Coronary artery (tissue), 2 donors: Measurements from ENCODE around the gene PROZ.

Experiments used
- DNase-seq: peaks from one replicate; pipeline ENCODE4 v3.0.0-alpha.2; 2017; ENCODE audit warnings: low spot score
- H3K27ac ChIP-seq, 2 donors: fragments of 200-600 bp; sonication (generic); one replicate each; pipeline ENCODE4 v1.5.1; 2016 to 2019
- H3K4me3 ChIP-seq: fragments of 200-600 bp; sonication (generic); 2 replicates; pipeline ENCODE4 v1.5.1; 2016; ENCODE audit warnings: mild to moderate bottlenecking, moderate library complexity
- CTCF ChIP-seq: fragments of 200-600 bp; sonication (generic); IDR thresholded peaks from one replicate; pipeline ENCODE4 v1.5.1; 2019; ENCODE audit warnings: antibody characterized with exemption

PROZ gene

GRCh38 chr13:113126265-113127150 lies 31.9 kb upstream of the PROZ start:
- Histone ChIP-seq H3K4me3 (no peak overlapping the region), H3K27ac (no peak overlapping the region)
- DNase-seq, result peak; percentile 53
- TF ChIP-seq CTCF, result no peak

GRCh38 chr13:113129480-113129879 lies 29.0 kb upstream of the PROZ start:
- DNase-seq, result peak; percentile 36
- peak overlapping the region; percentile 63 for H3K4me3 ChIP-seq
- TF ChIP-seq CTCF, result no peak
- H3K27ac ChIP-seq, result no peak overlapping the region

GRCh38 chr13:113129921-113130750 lies 28.3 kb upstream of the PROZ start:
- peak; percentile 64 for DNase-seq
- H3K4me3 ChIP-seq, result peak overlapping the region; percentile 63

GRCh38 chr13:113135281-113135760 lies 23.1 kb upstream of the PROZ start:
- Histone ChIP-seq H3K27ac (no peak overlapping the region), H3K4me3 (no peak overlapping the region)
- DNase-seq, result peak; percentile 8
- no peak for TF ChIP-seq CTCF

More at GRCh38 chr13:113129921-113130750, 28.3 kb upstream of the PROZ start:
- TF ChIP-seq CTCF, result no peak
- H3K27ac ChIP-seq, result no peak overlapping the region

- Histone ChIP-seq H3K27ac (no peak overlapping the region), H3K4me3 (no peak overlapping the region)
- peak; percentile 14 for DNase-seq
These were observed 20.7 kb upstream of the PROZ start for GRCh38 chr13:113137691-113138298.

More at GRCh38 chr13:113137691-113138298, 20.7 kb upstream of the PROZ start:
- no peak for TF ChIP-seq CTCF
